CD4-positive, alpha-beta T cell treated with Interleukin-15 for 1 hour (primary cell): Measurements from ENCODE around the gene N4BP3.
A peak's percentile ranks its signal among the peaks of the same experiment; 100 is the strongest.

Experiments
- DNase-seq: peaks from one replicate; pipeline ENCODE4 v3.0.0-alpha.2; 2020

The N4BP3 gene

DNA sequence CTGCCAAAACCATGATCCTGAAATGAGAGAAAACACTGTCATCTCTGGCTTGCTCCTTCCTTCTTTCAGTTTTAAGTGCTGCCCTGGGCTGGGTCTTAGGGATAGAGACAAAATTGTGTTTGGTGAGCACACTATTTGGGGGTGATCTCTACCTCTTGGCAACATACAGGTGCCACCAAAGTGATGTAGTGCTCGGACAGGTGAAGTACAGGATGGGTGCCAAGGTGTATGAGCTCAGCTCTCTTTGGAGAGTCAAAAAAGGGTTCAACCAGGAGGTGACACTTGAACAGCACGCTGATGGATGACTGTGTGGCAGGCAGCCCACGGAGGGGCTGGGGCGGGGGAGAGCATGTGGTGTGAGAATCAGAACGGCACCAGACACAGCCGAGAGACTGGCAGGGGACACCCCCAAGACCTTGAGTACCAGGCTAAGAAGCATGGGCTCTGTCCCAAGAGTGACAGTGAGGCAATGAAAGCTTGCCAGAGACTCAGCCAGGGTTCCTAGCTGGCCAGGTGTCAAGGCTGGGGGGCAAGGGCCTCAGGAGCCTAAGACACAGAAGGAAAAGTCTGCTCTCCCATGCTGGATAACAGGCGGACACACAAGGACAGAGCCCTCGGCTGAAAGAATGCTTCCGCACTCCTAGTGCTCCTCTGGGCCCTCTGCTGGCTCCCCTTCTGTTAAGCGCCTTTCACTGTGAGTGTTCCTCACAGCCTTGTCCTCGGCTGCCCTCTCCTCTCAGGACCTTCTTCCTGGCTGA lies 37.8 kb downstream of the N4BP3 start:
- no peak for DNase-seq

DNA sequence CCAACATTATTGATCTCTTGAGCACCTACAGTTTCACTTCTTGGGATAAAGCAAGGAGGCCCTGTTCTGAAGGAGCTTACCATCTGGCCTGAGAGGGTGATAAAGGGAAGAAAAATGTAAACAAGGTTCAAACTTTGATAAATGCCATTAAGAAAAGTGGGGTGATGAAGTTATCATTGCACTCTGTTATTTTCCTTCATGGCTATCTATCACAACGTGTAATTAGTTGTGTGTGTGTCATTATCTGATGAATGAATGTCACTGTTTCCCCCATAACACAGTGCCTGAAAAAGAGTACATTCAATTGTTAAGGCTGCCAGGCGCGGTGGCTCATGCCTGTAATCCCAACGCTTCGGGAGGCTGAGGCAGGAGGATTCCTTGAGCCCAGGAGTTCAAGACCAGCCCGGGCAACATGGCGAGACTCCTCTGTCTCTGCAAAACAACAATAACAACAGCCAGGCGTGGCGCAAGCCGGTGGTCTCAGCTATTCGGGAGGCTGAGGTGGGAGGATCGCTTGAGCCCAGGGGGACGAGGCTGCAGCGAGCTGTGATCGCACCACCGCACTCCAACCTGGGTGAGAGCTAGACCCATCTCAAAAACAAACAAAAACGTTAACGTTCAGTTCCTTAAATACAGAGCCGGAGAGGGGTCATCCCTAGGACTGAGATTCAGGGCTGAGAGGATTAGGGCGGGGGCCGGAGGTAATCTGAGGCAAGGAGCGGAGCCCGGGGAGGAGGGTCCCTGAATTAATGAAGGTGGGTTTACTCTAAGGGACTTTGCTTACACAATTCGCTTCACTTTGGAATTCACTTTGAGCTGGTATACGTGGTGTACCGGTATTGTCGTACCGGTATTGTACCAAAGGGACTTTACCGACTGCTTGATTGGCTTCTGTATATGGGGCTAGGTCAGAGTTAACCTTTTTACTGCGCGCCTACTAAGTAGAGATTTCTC lies 39.4 kb downstream of the N4BP3 start:
- no peak for DNase-seq

DNA sequence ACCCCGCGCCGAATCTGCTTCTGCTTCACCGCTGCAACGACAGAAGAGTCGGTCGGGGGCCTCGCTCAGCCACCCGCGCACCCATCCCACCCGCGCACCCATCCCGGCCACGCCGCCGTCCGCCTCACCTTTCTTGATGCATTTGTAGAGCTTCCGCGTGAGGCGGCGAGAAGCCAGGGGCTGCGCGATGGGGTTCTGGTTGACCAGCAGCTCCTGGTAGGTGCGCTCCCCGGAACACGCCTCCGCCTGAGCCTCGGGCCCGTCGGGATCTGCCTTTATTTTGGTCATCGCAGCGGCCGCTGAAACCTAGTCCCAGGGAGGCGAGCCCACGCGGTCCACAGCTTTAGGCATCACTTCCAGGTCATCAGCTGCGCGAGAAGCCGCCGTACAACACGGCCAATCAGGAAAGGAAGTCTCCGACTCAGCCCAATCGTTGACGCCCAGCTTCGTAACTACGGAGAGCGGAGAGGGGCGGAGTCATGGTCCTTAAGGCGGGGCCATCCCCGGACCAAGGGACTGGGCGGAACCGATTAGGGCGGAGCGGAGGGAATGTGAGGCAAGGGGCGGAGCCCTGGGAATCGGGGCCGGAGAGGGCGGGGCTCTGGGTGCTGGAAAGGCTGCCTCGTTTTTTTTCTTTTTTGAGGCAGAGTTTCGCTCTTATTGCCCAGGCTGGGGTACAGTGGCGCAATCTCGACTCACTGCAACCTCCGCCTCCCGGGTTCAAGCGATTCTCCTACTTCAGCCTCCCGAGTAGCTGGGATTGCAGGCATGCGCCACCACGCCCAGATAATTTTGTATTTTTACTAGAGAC lies 40.4 kb downstream of the N4BP3 start, which contains the start of gene NHP2:
Gene NHP2, minus strand, starts transcription at position 356 of the 811 bp plus-strand sequence. Its CDS starts 68 bp downstream, at position 288.
- DNase-seq: peak; percentile 96

DNA sequence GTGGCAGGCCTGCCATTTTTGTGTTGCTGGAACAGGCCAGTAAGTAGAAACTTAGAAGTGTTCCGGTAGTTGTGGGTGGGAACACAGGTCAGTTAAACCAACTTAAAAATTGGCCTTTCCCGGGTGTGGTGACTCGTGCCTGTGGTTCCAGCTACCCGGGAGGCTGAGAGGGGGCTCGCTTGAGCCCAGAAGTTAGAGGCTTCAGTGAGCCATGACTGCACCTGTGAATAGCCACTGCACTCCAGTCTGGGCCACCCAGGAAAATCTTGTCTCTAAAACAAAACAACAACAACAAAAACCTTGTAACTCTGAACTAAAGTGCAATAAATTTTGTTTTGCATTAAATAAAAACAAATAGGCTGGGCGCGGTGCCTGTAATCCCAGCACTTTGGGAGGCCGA lies 41.7 kb downstream of the N4BP3 start:
- no peak for DNase-seq

DNA sequence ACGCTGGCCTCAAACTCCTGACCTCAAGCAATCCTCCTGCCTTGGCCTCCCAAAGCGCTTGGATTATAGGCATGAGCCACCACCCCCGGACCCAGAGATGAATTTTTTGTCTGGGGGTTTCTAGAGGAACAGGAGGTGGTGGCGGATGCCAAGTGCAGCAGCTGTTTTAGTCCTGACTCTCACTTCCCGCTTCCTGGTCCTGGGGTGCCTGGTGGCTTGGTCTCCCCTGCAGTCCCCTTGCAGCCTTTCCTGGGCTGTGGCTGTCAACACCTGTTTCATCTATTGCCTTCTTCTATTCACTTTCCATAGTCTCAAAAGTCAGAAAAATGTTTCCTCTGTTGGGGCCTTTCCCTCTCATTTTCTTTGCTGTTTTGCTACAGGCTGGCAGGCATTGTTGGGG lies 46.8 kb downstream of the N4BP3 start:
- no peak for DNase-seq

DNA sequence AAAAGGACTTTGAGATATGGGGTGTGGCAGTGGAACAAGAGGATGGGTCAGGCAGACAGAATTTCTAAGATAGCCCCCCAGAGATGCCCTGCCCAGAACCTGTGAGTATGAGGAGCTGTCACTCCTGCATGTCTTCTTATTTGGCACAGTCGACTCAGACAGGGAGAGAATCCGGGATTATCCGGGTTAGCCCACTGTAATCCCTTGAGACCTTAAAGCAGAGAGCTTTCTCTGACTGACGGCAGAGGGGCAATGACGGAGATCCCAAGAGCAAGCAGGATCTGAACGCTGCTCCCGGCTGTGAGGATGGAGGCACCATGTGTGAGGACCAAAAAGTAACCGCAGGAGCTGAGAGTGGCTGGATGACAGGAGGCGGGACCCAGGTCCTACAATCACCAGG lies 49.1 kb downstream of the N4BP3 start:
- DNase-seq: no peak

DNA sequence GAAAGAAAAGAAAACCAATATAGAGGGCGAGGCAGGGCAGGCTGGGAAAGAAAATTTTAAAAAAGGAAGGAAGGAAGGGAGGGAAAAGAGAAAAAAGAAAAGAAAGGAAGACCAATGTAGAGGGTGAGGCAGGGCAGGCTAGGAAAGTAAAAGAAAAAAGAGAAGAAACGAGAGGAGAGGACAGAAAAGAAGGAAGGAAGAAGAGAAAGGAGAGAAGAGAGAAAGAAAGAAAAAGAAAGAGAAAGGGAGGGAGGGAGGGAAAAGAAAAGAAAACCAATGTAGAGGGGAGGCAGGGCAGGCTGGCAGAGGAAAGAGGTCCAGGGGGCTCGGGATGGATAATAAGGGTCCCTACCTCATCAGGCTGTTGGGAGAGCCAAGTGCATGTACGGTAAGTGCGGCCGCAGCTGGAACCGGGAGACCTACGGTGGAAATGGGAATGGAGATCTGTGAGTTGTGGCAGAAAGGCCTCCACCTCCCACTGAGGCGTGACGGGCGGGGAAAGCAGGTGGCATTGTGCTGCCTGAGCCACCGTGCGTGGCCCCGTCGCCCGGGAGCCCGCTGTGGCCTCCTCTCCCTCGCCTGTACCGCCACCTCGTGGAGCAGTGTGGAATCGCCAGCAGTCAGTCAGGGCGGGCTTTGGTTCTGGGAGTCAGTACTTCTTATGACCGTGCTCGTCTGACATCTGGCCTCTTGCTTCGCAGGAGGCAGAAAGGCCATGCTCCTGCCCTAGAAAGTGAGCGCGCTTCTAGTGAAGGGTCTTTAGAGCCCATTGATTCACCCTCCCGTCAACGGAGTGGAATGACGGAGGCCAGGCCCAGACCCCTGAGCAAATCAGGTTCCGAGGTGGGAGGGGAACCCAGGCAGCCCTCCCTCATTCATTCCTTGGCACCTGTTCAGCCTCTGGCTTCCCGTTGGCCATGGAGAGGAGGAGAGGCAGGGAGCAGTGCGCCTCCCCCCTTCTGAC lies 50.7 kb downstream of the N4BP3 start:
- DNase-seq: peak; percentile 87

DNA sequence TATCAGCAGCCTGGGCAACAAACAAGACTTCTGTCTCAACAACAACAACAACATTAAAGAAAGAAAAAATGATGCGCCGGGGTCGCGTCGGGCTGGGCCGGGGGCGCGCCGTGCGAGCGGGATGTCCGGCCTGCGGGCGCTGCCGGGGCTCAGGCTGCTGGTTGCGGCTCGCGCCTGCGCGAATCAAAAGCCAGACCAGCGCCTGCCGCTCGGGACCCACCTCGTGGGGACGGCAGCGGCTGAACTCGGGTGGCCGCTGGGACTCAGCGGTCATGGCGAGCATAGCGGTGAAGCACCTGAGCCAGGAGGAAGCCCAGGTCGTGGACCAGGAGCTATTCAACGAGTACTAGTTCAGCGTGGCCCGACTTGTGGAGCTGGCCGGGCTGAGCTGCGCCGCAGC lies 52.2 kb downstream of the N4BP3 start:
- no peak for DNase-seq

DNA sequence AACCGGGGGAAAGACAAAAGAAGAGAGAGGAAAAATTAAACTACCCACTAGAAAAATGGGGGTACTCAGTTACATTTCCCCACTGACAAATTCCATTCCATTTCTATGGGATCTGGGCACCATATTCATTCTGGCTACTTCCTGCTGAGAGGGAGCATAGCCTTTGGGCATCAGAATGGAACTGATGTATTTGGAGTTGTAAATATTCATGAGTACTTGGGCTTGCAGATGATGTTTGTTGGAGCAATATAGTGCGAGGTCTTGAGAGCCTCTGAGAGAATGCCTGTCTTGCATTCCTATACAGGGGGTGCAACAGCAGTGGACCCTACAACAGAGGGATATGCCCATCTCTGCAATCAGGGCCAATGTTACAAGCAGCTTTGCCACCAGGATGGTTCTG lies 57.1 kb downstream of the N4BP3 start:
- no peak for DNase-seq

DNA sequence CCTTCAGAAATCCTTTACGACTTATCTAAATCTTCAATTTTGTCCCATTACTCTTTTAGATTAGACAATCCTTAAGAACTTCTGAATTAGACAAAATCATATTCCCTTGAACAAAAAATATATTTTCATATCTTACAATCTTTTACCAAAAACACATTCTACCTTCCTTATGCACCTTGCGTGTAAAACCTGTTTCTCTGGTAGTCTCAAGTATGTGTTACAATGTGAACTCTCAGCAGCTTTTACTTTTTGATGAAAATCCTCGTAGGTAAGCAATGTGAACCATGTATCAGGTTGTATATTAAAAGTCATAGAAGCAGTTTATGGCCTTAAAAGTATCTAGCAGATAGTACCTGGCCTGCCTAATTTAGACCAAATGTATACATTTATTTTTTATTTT lies 61.1 kb downstream of the N4BP3 start:
- DNase-seq: no peak
